Heart left ventricle (tissue), 13 donors: ENCODE data around the gene KCNIP3.

ENCODE experiments used
- CTCF ChIP-seq, 12 donors: fragments of 200-600 bp; sonication (generic) in 4 of 12; IDR thresholded peaks; one replicate each; pipeline versions ENCODE4 v1.5.0 to v1.8.0; 2018 to 2022; ENCODE audit warnings: antibody characterized with exemption in 12 of 12, mild to moderate bottlenecking in 5 of 12
- POLR2A ChIP-seq, 2 donors: fragments of 450-650 bp; IDR thresholded peaks; one replicate each; pipeline ENCODE4 v1.6.1; 2017; ENCODE audit warnings: antibody characterized with exemption in 2 of 2, mild to moderate bottlenecking in 2 of 2, moderate library complexity in 2 of 2
- donor health status: ischemic (EF 13 %, LVEDD 7.1; RV severe dilation, severe dysfunction).
- donor health status: DM: no; HTN: yes; CAD: no.
- donor health status: DM: no; HTN: no; CAD: no.
- donor health status: ischemic (EF 25% LVEDD 6.9; RV normal size, moderate dysfunction).
- donor health status: ischemic (EF 25% LVEDD 5.7; RV mildly dilated, moderate dysfunction).
- donor health status: ischemic (EF 35%, LVEDD 5.7; RV mildly dilated, moderate dysfunction).
- donor health status: nonischemic (EF 11% LVEDD 7.7; RV severe dilation, severe dysfunction).
- donor health status: DM: yes; HTN: yes; CAD: no.
- donor health status: PGD.
- donor health status: ischemic (EF 29% LVEDD 5.4; RV normal size, mild dysfunction).
- donor health status: nonischemic (EF 23%, LVEDD 6.1; RV moderate dilation, normal function).

GRCh38 chr2:95314598-95314963 lies 17.4 kb downstream of the KCNIP3 start:
- TF ChIP-seq POLR2A (IDR thresholded peaks at IDR 0.05) (no peak), CTCF (IDR thresholded peaks at IDR 0.05) (no peak)
